GM23338 (cell line): ENCODE results near the gene SEPTIN8.

Experiments
- CREB1 ChIP-seq: fragments of 250-450 bp; sonication (Bioruptor Pico); IDR thresholded peaks from 2 replicates; pipeline ENCODE4 v1.5.0; 2020; ENCODE audit warnings: low read depth, mild to moderate bottlenecking, moderate library complexity
- CTCF ChIP-seq, 2 experiments: fragments of 200-600 bp in 1 of 2; sonication (generic) in 1 of 2; conservative IDR thresholded peaks; 2 replicates each; pipeline versions ENCODE4 v1.5.1 to v1.6.1; 2016 to 2017; ENCODE audit warnings: antibody characterized with exemption in 2 of 2, low read depth in 2 of 2, mild to moderate bottlenecking in 2 of 2, moderate library complexity in 1 of 2
- ETS1 ChIP-seq: IDR thresholded peaks from 2 replicates; pipeline ENCODE4 v1.6.1; 2016; ENCODE audit warnings: antibody characterized with exemption
- EZH2 ChIP-seq: fragments of 200-600 bp; sonication (generic); IDR thresholded peaks from one replicate; pipeline ENCODE4 v1.8.0; 2017; ENCODE audit warnings: antibody characterized with exemption, mild to moderate bottlenecking, low read depth; ENCODE audit not compliant: unreplicated experiment
- EZH2phosphoT487 ChIP-seq: fragments of 200-600 bp; sonication (generic); IDR thresholded peaks from one replicate; pipeline ENCODE4 v1.8.1; 2018; ENCODE audit warnings: antibody characterized with exemption; ENCODE audit not compliant: unreplicated experiment
- JUNB ChIP-seq: IDR thresholded peaks from one replicate; pipeline ENCODE4 v1.6.1; 2016; ENCODE audit warnings: antibody characterized with exemption; ENCODE audit not compliant: unreplicated experiment
- NANOG ChIP-seq: IDR thresholded peaks from 2 replicates; pipeline ENCODE4 v1.6.1; 2016; ENCODE audit warnings: antibody characterized with exemption, borderline replicate concordance
- POLR2AphosphoS5 ChIP-seq: IDR thresholded peaks from 2 replicates; pipeline ENCODE4 v1.6.1; 2016; ENCODE audit warnings: antibody characterized with exemption, low read depth
- REST ChIP-seq: IDR thresholded peaks from one replicate; pipeline ENCODE4 v1.6.1; 2018; ENCODE audit warnings: antibody characterized with exemption; ENCODE audit not compliant: unreplicated experiment
- STAT1 ChIP-seq: IDR thresholded peaks from one replicate; pipeline ENCODE4 v1.6.1; 2016; ENCODE audit warnings: antibody characterized with exemption; ENCODE audit not compliant: unreplicated experiment
- ZNF114 ChIP-seq: fragments of 250-450 bp; sonication (Bioruptor Pico); IDR thresholded peaks from 2 replicates; pipeline ENCODE4 v1.5.0; 2020; ENCODE audit warnings: mild to moderate bottlenecking, moderate library complexity
- ZNF331 ChIP-seq: fragments of 250-450 bp; sonication (Bioruptor Pico); IDR thresholded peaks from 2 replicates; pipeline ENCODE4 v1.5.0; 2020; ENCODE audit warnings: low read depth, mild to moderate bottlenecking, moderate library complexity
- ZNF462 ChIP-seq: fragments of 250-450 bp; sonication (Bioruptor Pico); IDR thresholded peaks from 2 replicates; pipeline ENCODE4 v1.5.0; 2020; ENCODE audit warnings: mild to moderate bottlenecking, moderate library complexity

GRCh38 chr5:132774896-132775295 lies 2.1 kb downstream of the SEPTIN8 start:
- TF ChIP-seq EZH2 = no peak
- TF ChIP-seq STAT1 = no peak
- no peak for TF ChIP-seq POLR2AphosphoS5
- no peak for TF ChIP-seq REST
- no peak for TF ChIP-seq CTCF (conservative IDR thresholded peaks at IDR 0.05; ENCODE audit: low read depth in 2 of 2)
- TF ChIP-seq CREB1 (CRISPR knock-in tag) = no peak
- no peak for TF ChIP-seq ETS1
- no peak for TF ChIP-seq ZNF462 (CRISPR knock-in tag)
- TF ChIP-seq EZH2phosphoT487 = no peak
- TF ChIP-seq ZNF114 = no peak
- no peak for TF ChIP-seq JUNB
- TF ChIP-seq NANOG = no peak
- TF ChIP-seq ZNF331 (CRISPR knock-in tag) = no peak
